HEK293 (cell line): ENCODE data around the gene MUS81.
A peak's percentile ranks its signal among the peaks of the same experiment; 100 is the strongest.

ENCODE experiments used
- GFI1B ChIP-seq: fragments of 450-650 bp; formaldehyde crosslinking; IDR thresholded peaks from 2 replicates; pipeline ENCODE4 v1.5.1; 2016; ENCODE audit warnings: missing biosample characterization, missing genetic modification characterization
- HOXA7 ChIP-seq: sonication (generic); formaldehyde crosslinking; IDR thresholded peaks from 2 replicates; pipeline ENCODE4 v1.8.1; 2022; ENCODE audit warnings: missing genetic modification reagents, borderline replicate concordance
- HOXD13 ChIP-seq: sonication (generic); formaldehyde crosslinking; IDR thresholded peaks from 2 replicates; pipeline ENCODE4 v1.8.0; 2022; ENCODE audit warnings: missing genetic modification reagents, borderline replicate concordance
- KLF17 ChIP-seq: fragments of 450-650 bp; formaldehyde crosslinking; IDR thresholded peaks from 2 replicates; pipeline ENCODE4 v1.5.1; 2016; ENCODE audit warnings: missing biosample characterization, missing genetic modification characterization
- KLF7 ChIP-seq: fragments of 450-650 bp; formaldehyde crosslinking; IDR thresholded peaks from 2 replicates; pipeline ENCODE4 v1.5.1; 2016; ENCODE audit warnings: missing biosample characterization, missing genetic modification characterization, borderline replicate concordance
- KLF9 ChIP-seq: fragments of 450-650 bp; formaldehyde crosslinking; IDR thresholded peaks from 2 replicates; pipeline ENCODE4 v1.5.1; 2016; ENCODE audit warnings: missing biosample characterization, missing genetic modification characterization, low read depth
- OVOL3 ChIP-seq: fragments of 450-650 bp; formaldehyde crosslinking; IDR thresholded peaks from 2 replicates; pipeline ENCODE4 v1.5.1; 2016; ENCODE audit warnings: missing biosample characterization, missing genetic modification characterization
- PRDM2 ChIP-seq: fragments of 450-650 bp; formaldehyde crosslinking; IDR thresholded peaks from 2 replicates; pipeline ENCODE4 v1.5.1; 2016; ENCODE audit warnings: missing biosample characterization, missing genetic modification characterization, borderline replicate concordance
- PRDM6 ChIP-seq: fragments of 450-650 bp; formaldehyde crosslinking; IDR thresholded peaks from 2 replicates; pipeline ENCODE4 v1.5.1; 2017; ENCODE audit warnings: missing biosample characterization, missing genetic modification characterization
- SP3 ChIP-seq: fragments of 450-650 bp; formaldehyde crosslinking; IDR thresholded peaks from 2 replicates; pipeline ENCODE4 v1.5.1; 2016; ENCODE audit warnings: missing biosample characterization, missing genetic modification characterization
- ZBTB11 ChIP-seq: fragments of 450-650 bp; formaldehyde crosslinking; conservative IDR thresholded peaks from 2 replicates; pipeline ENCODE4 v1.5.1; 2016; ENCODE audit warnings: low read depth, missing biosample characterization, missing genetic modification characterization
- ZBTB21 ChIP-seq: fragments of 450-650 bp; formaldehyde crosslinking; IDR thresholded peaks from 2 replicates; pipeline ENCODE4 v1.5.1; 2017; ENCODE audit warnings: missing biosample characterization, missing genetic modification characterization
- ZBTB48 ChIP-seq: fragments of 450-650 bp; formaldehyde crosslinking; IDR thresholded peaks from 2 replicates; pipeline ENCODE4 v1.5.1; 2016; ENCODE audit warnings: missing biosample characterization, missing genetic modification characterization
- ZBTB6 ChIP-seq: fragments of 450-650 bp; formaldehyde crosslinking; IDR thresholded peaks from 2 replicates; pipeline ENCODE4 v1.5.1; 2017; ENCODE audit warnings: missing biosample characterization, missing genetic modification characterization
- ZFP37 ChIP-seq: fragments of 450-650 bp; formaldehyde crosslinking; IDR thresholded peaks from 2 replicates; pipeline ENCODE4 v1.5.1; 2016; ENCODE audit warnings: missing biosample characterization, missing genetic modification characterization
- ZNF239 ChIP-seq: fragments of 450-650 bp; formaldehyde crosslinking; IDR thresholded peaks from 2 replicates; pipeline ENCODE4 v1.5.1; 2016; ENCODE audit warnings: missing biosample characterization, missing genetic modification characterization
- ZNF302 ChIP-seq: fragments of 450-650 bp; formaldehyde crosslinking; IDR thresholded peaks from 2 replicates; pipeline ENCODE4 v1.5.1; 2016; ENCODE audit warnings: missing biosample characterization, missing genetic modification characterization, low read depth
- ZNF341 ChIP-seq: fragments of 450-650 bp; formaldehyde crosslinking; IDR thresholded peaks from 2 replicates; pipeline ENCODE4; 2016; ENCODE audit warnings: low read depth, missing biosample characterization, missing genetic modification characterization
- ZNF366 ChIP-seq: fragments of 450-650 bp; formaldehyde crosslinking; conservative IDR thresholded peaks from 2 replicates; pipeline ENCODE4 v1.5.1; 2016; ENCODE audit warnings: missing biosample characterization, missing genetic modification characterization
- ZNF501 ChIP-seq: fragments of 450-650 bp; formaldehyde crosslinking; IDR thresholded peaks from 2 replicates; pipeline ENCODE4 v1.5.1; 2016; ENCODE audit warnings: missing biosample characterization, missing genetic modification characterization
- ZNF510 ChIP-seq: fragments of 450-650 bp; formaldehyde crosslinking; IDR thresholded peaks from 2 replicates; pipeline ENCODE4 v1.5.1; 2018; ENCODE audit warnings: mild to moderate bottlenecking, missing genetic modification characterization, missing biosample characterization; ENCODE audit not compliant: insufficient replicate concordance
- ZNF623 ChIP-seq: fragments of 450-650 bp; formaldehyde crosslinking; IDR thresholded peaks from 2 replicates; pipeline ENCODE4 v1.5.1; 2016; ENCODE audit warnings: missing biosample characterization, missing genetic modification characterization
- ZNF645 ChIP-seq: fragments of 450-650 bp; formaldehyde crosslinking; IDR thresholded peaks from 2 replicates; pipeline ENCODE4; 2016; ENCODE audit warnings: missing biosample characterization, missing genetic modification characterization
- ZNF664 ChIP-seq: fragments of 450-650 bp; formaldehyde crosslinking; IDR thresholded peaks from 2 replicates; pipeline ENCODE4 v1.5.1; 2016; ENCODE audit warnings: missing biosample characterization, missing genetic modification characterization
- ZNF76 ChIP-seq: fragments of 450-650 bp; formaldehyde crosslinking; IDR thresholded peaks from 2 replicates; pipeline ENCODE4; 2016; ENCODE audit warnings: low read depth, missing biosample characterization, missing genetic modification characterization, borderline replicate concordance

The MUS81 gene

GRCh38 chr11:65888163-65888814, 28.1 kb downstream of the MUS81 start, which contains the start of gene FIBP (continued):
- TF ChIP-seq ZNF645: no peak
- TF ChIP-seq PRDM2 (tag by site-specific recombination): no peak
- TF ChIP-seq HOXA7: no peak
- no peak for TF ChIP-seq ZNF501 (tag by site-specific recombination)
- TF ChIP-seq ZNF341 (tag by site-specific recombination): peak; percentile 77
- no peak for TF ChIP-seq HOXD13 (CRISPR knock-in tag)
- peak; percentile 44 for TF ChIP-seq ZBTB48
- TF ChIP-seq GFI1B: no peak
- TF ChIP-seq SP3 (tag by site-specific recombination): peak; percentile 74
- TF ChIP-seq ZNF664: no peak
- peak; percentile 77 for TF ChIP-seq KLF17 (tag by site-specific recombination)
- no peak for TF ChIP-seq ZNF510 (tag by site-specific recombination)
- peak; percentile 55; the same call in 1 of the 2 replicates for TF ChIP-seq ZNF366 (tag by site-specific recombination)
- TF ChIP-seq OVOL3 (tag by site-specific recombination): no peak
- TF ChIP-seq ZBTB21 (tag by site-specific recombination): peak; percentile 84
- no peak for TF ChIP-seq ZNF623
- no peak for TF ChIP-seq PRDM6 (tag by site-specific recombination)
- TF ChIP-seq KLF9 (tag by site-specific recombination): peak; percentile 88
- peak; percentile 96 for TF ChIP-seq ZBTB11
- TF ChIP-seq ZBTB6 (tag by site-specific recombination): no peak
- no peak for TF ChIP-seq ZNF239 (tag by site-specific recombination)
- TF ChIP-seq ZNF302 (tag by site-specific recombination): no peak
- no peak for TF ChIP-seq KLF7 (tag by site-specific recombination)
- TF ChIP-seq ZFP37 (tag by site-specific recombination): peak; percentile 57; the same call in 1 of the 2 replicates
- peak; percentile 45; the same call in 1 of the 2 replicates for TF ChIP-seq ZNF76 (tag by site-specific recombination)
